ENCODE data around the gene SLC38A3.
A peak's percentile ranks its signal among the peaks of the same experiment; 100 is the strongest.

SLC38A3 gene

DNA sequence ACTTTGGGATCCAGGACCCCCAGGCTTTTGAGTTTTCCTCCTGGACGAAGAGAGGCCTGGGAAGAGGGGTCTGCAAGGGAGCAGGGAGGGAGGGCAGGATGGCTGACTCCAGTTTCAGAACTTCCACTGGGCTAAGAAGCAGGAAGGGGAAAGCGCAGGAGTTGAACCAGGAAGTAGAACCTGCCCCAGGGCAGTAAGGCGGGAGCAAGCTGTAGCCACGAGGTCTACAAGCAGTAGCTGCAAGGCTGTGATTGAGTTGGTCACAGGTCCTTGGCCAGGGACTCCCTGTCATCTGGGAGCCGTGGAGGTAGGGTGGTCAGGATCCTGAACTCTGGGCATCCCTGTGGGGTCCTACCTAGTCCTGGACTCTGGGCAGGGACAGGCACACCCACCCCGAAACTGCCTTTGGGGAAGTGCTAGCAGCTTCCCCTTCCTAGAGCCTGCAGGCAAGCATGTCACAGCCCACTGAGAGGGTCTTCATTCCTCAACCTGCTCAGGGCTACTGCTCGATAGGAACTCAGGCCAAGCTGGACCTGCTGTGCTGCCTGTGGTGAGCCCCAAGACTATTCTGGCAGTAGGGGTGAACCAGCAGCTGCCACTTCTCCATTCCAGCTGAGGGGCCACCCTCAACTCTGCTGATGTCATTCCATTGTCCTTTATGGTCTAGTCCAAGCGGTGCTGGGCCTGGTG lies 25.2 kb downstream of the SLC38A3 start:
- Histone ChIP-seq H3K27me3 (ENCODE audit: control insufficient read depth, insufficient read depth, low read length, poor library complexity, severe bottlenecking) (peaks cover 12% of the 10 kb centered on the region), H3K9me3 (ENCODE audit: control insufficient read depth, low read length) (no peaks in the 10 kb centered on the region), H3K4me3 (ENCODE audit: insufficient read depth, low read depth, low read length) (no peak overlapping the region), H3K4me1 (ENCODE audit: control insufficient read depth, insufficient read depth, low read length) (peaks cover 36% of the 10 kb centered on the region), H3K36me3 (ENCODE audit: control insufficient read depth, insufficient read depth, low read length) (no peaks in the 10 kb centered on the region), H3K27ac (ENCODE audit: insufficient read depth, low read depth, low read length, poor library complexity, severe bottlenecking) (no peak overlapping the region)
- 91 to 93% methylated on average over 8 of the region's 8 CpGs for WGBS, 2 experiments

DNA sequence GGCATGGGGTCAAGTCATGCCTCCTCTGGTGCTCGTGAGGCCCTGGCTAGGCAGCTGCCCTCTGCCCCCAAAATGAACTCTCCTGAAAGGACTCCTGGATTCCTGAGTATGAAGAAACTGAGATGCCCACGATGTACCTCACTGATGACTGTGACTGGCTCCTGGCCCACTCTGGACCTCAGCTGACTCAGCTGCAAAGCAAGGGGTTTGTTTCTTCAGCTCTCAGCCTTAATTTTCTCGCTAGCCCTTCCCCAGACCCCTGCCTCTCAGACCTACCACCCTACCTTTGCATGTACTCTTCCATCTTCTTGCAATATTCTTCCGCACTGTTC lies 25.7 kb downstream of the SLC38A3 start:
- Histone ChIP-seq H3K4me3 (ENCODE audit: insufficient read depth, low read depth, low read length) (no peak overlapping the region), H3K27me3 (ENCODE audit: control insufficient read depth, insufficient read depth, low read length, poor library complexity, severe bottlenecking) (peaks cover 12% of the 10 kb centered on the region), H3K4me1 (ENCODE audit: control insufficient read depth, insufficient read depth, low read length) (peaks cover 36% of the 10 kb centered on the region), H3K9me3 (ENCODE audit: control insufficient read depth, low read length) (no peaks in the 10 kb centered on the region), H3K27ac (ENCODE audit: insufficient read depth, low read depth, low read length, poor library complexity, severe bottlenecking) (no peak overlapping the region), H3K36me3 (ENCODE audit: control insufficient read depth, insufficient read depth, low read length) (no peaks in the 10 kb centered on the region)
- 94 to 96% methylated on average over 4 of the region's 4 CpGs for WGBS, 2 experiments

DNA sequence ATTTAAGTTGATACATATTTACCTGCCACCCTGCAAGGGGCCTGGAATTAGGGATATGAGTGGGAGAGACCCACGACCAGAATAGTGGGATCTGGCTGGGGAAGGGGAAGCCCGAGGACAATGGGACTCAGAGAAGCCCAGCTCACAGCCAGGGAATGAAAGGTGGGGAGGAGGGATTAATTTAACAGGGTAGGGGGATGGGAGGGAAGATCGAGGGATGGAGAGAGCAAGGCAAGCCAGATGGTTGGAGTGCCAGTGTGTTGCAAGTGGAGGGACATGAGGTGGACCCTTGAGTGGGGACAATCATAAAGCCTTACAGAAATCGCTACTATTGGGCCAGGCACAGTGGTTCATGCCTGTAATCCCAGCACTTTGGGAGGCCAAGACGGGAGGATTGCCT lies 26.5 kb downstream of the SLC38A3 start:
- Histone ChIP-seq H3K27me3 (ENCODE audit: control insufficient read depth, insufficient read depth, low read length, poor library complexity, severe bottlenecking) (peaks cover 7% of the 10 kb centered on the region), H3K27ac (ENCODE audit: insufficient read depth, low read depth, low read length, poor library complexity, severe bottlenecking) (no peak overlapping the region), H3K9me3 (ENCODE audit: control insufficient read depth, low read length) (no peaks in the 10 kb centered on the region), H3K4me3 (ENCODE audit: insufficient read depth, low read depth, low read length) (no peak overlapping the region), H3K36me3 (ENCODE audit: control insufficient read depth, insufficient read depth, low read length) (no peaks in the 10 kb centered on the region), H3K4me1 (ENCODE audit: control insufficient read depth, insufficient read depth, low read length) (peaks cover 36% of the 10 kb centered on the region)
- 55 to 62% methylated on average over 5 of the region's 5 CpGs for WGBS, 2 experiments

DNA sequence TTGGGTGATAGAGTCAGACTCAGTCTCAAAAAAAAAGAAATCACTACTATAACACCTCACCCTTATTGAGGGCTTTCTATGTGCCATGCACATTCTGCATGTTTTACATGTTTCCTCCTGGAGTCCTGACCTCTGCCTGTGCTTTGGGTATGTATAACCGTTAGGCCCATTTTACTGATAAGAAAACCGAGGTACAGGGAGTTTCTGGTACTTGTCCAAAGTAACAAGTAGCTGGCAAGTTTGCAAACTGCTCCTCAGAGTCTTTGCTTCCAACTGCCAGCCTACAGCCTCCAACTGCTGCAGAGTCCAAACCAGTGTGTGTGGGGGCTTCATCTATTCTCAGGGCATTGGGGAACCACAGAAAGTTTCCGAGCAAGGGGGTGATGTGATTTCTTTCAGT lies 27.2 kb downstream of the SLC38A3 start:
- Histone ChIP-seq H3K27me3 (ENCODE audit: control insufficient read depth, insufficient read depth, low read length, poor library complexity, severe bottlenecking) (peaks cover under 1% of the 10 kb centered on the region), H3K9me3 (ENCODE audit: control insufficient read depth, low read length) (no peaks in the 10 kb centered on the region), H3K4me3 (ENCODE audit: insufficient read depth, low read depth, low read length) (no peak overlapping the region), H3K27ac (ENCODE audit: insufficient read depth, low read depth, low read length, poor library complexity, severe bottlenecking) (no peak overlapping the region), H3K36me3 (ENCODE audit: control insufficient read depth, insufficient read depth, low read length) (no peaks in the 10 kb centered on the region), H3K4me1 (ENCODE audit: control insufficient read depth, insufficient read depth, low read length) (peaks cover 36% of the 10 kb centered on the region)
- 89 to 92% methylated on average over 3 of the region's 3 CpGs for WGBS, 2 experiments

DNA sequence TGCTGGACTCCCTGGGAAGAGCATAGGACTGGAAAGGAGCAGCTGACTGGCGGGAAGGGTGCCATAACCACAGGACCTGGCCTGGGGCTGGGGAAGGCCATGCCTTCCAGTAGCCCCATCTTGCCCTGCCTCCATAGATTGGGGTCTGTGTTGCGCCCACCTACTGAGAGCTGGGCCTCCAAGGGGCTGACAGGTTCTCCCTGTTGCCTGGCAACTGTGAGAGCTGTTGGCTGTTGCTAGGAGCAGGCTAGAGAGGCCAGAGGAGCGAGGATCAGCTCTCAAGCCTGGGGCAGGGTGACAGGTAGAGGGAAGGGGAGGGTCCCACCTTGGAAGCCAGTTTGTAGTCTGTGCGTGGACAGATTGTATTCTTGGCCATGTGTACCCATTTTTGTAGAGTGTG lies 28.1 kb downstream of the SLC38A3 start:
- Histone ChIP-seq H3K4me1 (ENCODE audit: control insufficient read depth, insufficient read depth, low read length) (peaks cover 37% of the 10 kb centered on the region), H3K27me3 (ENCODE audit: control insufficient read depth, insufficient read depth, low read length, poor library complexity, severe bottlenecking) (no peaks in the 10 kb centered on the region), H3K4me3 (ENCODE audit: insufficient read depth, low read depth, low read length) (no peak overlapping the region), H3K9me3 (ENCODE audit: control insufficient read depth, low read length) (no peaks in the 10 kb centered on the region), H3K27ac (ENCODE audit: insufficient read depth, low read depth, low read length, poor library complexity, severe bottlenecking) (peak overlapping the region; percentile 44), H3K36me3 (ENCODE audit: control insufficient read depth, insufficient read depth, low read length) (no peaks in the 10 kb centered on the region)
- 71 to 75% methylated on average over 4 of the region's 4 CpGs for WGBS, 2 experiments

DNA sequence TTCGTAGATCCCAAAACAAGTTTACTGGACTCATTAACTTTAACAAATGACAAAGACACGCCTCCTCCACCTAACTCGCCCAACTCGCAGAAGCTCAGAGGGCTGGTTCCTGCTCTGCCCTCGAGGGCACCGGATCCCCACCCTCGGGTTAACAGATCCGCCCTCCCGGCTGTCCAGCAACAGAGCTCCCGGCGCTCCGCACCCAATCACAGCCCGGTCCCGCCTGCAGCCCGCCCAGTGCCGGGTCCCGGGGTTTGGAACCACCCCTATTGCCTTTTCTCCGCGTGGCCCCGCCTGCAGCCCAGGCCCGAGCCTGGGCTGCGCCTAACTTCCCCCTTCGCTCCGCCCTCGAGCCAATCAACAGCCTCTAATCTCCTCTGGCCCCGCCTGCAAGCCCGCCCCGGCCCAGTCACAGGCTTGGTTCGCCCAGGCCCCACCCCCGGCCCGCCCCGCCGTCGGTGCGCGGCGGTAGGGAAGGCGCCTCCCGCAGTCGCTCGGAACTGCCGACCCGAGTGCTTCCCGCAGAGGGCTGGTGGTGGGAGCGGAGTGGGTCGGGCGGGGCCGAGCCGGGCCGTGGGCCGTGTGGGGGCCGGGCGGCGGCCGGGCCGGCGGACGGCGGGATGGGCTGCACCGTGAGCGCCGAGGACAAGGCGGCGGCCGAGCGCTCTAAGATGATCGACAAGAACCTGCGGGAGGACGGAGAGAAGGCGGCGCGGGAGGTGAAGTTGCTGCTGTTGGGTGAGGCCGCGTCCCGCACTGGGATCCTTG lies 30.8 kb downstream of the SLC38A3 start, which contains the start of gene GNAI2:
Gene GNAI2 (plus strand): TSS at position 489 of the 768 bp plus-strand sequence. CDS start 132 bp downstream, at position 621.
- Histone ChIP-seq H3K36me3 (ENCODE audit: control insufficient read depth, insufficient read depth, low read length) (no peaks in the 10 kb centered on the region), H3K27ac (ENCODE audit: insufficient read depth, low read depth, low read length, poor library complexity, severe bottlenecking) (peak within 1 kb of the TSS; percentile 56), H3K27me3 (ENCODE audit: control insufficient read depth, insufficient read depth, low read length, poor library complexity, severe bottlenecking) (no peaks in the 10 kb centered on the region), H3K9me3 (ENCODE audit: control insufficient read depth, low read length) (no peaks in the 10 kb centered on the region), H3K4me1 (ENCODE audit: control insufficient read depth, insufficient read depth, low read length) (peaks cover 54% of the 10 kb centered on the region), H3K4me3 (ENCODE audit: insufficient read depth, low read depth, low read length) (peak within 1 kb of the TSS; percentile 81)
- WGBS, 2 experiments = 0% methylated on average over 75 of the region's 75 CpGs

DNA sequence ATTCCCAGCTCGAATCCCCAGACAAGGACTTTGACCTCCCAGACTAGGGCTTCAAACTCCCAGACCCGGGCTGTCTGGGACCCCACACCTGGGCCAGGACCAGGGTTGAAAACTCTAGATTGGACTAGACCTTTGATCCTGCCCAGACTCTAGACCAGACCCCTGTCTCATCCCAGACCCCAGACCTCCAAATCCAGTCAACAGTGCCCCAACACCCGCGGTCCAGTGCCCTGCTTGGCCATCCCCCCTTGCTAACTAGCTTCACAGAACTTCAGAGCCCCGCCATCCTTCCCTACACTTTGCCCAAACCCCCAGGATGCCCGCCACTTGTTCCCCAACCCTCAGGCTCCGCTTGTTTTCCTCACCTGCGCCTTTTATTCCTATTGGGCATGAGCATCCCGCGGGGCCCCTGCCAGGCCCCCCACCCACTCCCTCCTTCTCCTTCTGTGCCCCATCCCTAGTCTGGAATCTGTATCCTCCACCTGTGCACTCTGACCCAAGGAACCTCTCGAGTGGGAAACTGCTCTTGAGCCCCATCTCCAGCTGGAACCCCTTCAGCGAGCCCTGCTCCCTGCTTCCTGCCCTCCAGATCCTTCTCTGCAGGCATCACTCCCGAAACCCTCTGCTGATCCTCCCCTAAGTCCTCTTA lies 31.5 kb downstream of the SLC38A3 start:
- Histone ChIP-seq H3K27ac (ENCODE audit: insufficient read depth, low read depth, low read length, poor library complexity, severe bottlenecking) (no peak overlapping the region), H3K4me3 (ENCODE audit: insufficient read depth, low read depth, low read length) (peak overlapping the region; percentile 81), H3K27me3 (ENCODE audit: control insufficient read depth, insufficient read depth, low read length, poor library complexity, severe bottlenecking) (no peaks in the 10 kb centered on the region), H3K9me3 (ENCODE audit: control insufficient read depth, low read length) (no peaks in the 10 kb centered on the region), H3K36me3 (ENCODE audit: control insufficient read depth, insufficient read depth, low read length) (no peaks in the 10 kb centered on the region), H3K4me1 (ENCODE audit: control insufficient read depth, insufficient read depth, low read length) (peaks cover 53% of the 10 kb centered on the region)
- WGBS, 2 experiments = 1% methylated on average over 13 of the region's 13 CpGs

DNA sequence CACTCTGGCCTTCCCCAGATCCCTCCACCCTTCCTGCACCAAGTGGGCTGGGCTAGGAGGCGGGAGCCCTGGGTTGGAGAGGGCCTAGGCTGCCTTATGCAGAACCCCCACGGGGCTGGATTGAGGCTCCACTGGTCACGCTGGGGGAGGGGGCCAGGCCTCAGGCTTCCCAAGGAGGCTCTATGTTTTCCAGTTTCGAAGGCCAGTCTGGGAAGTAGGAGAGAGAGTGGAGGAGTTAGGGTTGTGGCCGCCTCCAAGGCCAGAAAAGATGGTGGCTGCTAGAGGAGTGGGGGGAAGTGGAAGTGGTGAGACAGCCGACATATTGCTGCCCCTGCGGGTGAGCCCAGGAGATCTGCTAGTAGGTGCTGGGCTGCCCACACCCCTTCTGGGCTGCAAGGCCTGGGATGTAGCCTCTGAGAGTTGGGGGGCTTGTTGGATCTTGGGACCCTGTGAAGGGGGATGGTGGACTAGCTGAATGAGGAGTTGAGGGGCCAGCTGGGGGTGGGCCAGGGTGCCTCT lies 32.1 kb downstream of the SLC38A3 start:
- Histone ChIP-seq H3K27me3 (ENCODE audit: control insufficient read depth, insufficient read depth, low read length, poor library complexity, severe bottlenecking) (no peaks in the 10 kb centered on the region), H3K36me3 (ENCODE audit: control insufficient read depth, insufficient read depth, low read length) (no peaks in the 10 kb centered on the region), H3K27ac (ENCODE audit: insufficient read depth, low read depth, low read length, poor library complexity, severe bottlenecking) (peak overlapping the region; percentile 48), H3K9me3 (ENCODE audit: control insufficient read depth, low read length) (no peaks in the 10 kb centered on the region), H3K4me1 (ENCODE audit: control insufficient read depth, insufficient read depth, low read length) (peaks cover 56% of the 10 kb centered on the region), H3K4me3 (ENCODE audit: insufficient read depth, low read depth, low read length) (peak overlapping the region; percentile 81)
- 4 to 9% methylated on average over 7 of the region's 7 CpGs for WGBS, 2 experiments

DNA sequence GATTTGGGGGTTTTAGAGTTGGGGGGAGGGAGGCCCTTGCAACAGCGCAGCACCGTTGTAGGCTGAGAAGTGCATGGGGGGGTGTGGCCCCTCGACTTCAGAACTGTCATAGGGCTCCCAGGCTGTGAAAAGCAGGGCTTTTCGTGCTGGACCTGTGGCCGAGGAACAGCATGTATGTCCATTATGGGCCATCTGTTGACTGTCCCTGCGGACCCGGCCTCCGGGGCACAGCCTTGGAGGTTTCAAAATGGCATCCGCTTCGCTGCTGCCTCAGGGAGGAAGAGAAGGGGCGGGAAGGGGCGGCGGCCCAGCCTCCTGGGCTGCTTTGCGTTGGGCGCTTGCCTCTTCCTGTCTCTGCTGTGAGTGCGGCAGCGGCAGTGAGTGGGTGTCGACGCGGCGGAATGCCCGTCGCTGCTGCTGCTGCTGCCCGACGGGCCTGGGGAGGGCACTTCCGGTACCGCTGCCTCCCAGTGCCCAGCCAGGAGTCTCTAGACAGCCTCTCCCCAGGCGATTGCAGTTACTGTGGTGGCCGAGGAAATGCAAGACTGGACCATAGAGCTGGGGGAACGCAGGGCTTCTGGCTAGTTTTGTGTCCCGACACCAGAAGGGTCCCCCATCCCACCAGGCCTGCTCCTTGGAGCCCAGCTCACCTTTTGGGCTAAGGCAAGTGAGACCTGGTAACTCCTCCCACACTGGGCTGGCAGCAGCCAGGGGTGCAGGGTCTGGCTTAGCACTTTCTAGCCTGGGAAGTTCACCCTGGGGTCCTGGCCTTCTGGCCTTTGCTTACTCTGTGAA lies 32.9 kb downstream of the SLC38A3 start:
- Histone ChIP-seq H3K27ac (ENCODE audit: insufficient read depth, low read depth, low read length, poor library complexity, severe bottlenecking) (peak overlapping the region; percentile 48), H3K27me3 (ENCODE audit: control insufficient read depth, insufficient read depth, low read length, poor library complexity, severe bottlenecking) (no peaks in the 10 kb centered on the region), H3K9me3 (ENCODE audit: control insufficient read depth, low read length) (no peaks in the 10 kb centered on the region), H3K36me3 (ENCODE audit: control insufficient read depth, insufficient read depth, low read length) (no peaks in the 10 kb centered on the region), H3K4me1 (ENCODE audit: control insufficient read depth, insufficient read depth, low read length) (peaks cover 56% of the 10 kb centered on the region), H3K4me3 (ENCODE audit: insufficient read depth, low read depth, low read length) (peak overlapping the region; percentile 81)
- 7% methylated on average over 31 of the region's 31 CpGs for WGBS, 2 experiments
